ENCODE measurements around the gene EIF4B. TPM values are rescaled to one million over a fixed set of nuclear protein-coding genes. Genes with fewer than 3 reads are reported as not detected.

EIF4B gene
- total RNA-seq, 2 experiments from 2014 or later = 704 to 720 TPM

- peak; percentile 56 for DNase-seq
- Mint-ChIP-seq H3K27me3 (no peaks in the 10 kb centered on the region), H3K27ac (peak overlapping the region; percentile 88), H3K4me1 (peaks cover 22% of the 10 kb centered on the region), H3K4me3 (peak overlapping the region; percentile 74), H3K36me3 (peaks cover 4% of the 10 kb centered on the region), H3K9me3 (no peaks in the 10 kb centered on the region)
Measured at GRCh38 chr12:53078425-53079225, 72.4 kb downstream of the EIF4B start.

- peak within 1 kb of the TSS; percentile 88 for H3K27ac Mint-ChIP-seq
- peaks cover 4% of the 10 kb centered on the region for H3K36me3 Mint-ChIP-seq
- H3K4me1 Mint-ChIP-seq = peaks cover 22% of the 10 kb centered on the region
- no peaks in the 10 kb centered on the region for H3K9me3 Mint-ChIP-seq
- peak within 1 kb of the TSS; percentile 74 for H3K4me3 Mint-ChIP-seq
- peak; percentile 96 for DNase-seq
- no peaks in the 10 kb centered on the region for H3K27me3 Mint-ChIP-seq
Measured at GRCh38 chr12:53079226-53080117, 73.2 kb downstream of the EIF4B start, which contains the start of gene SPRYD3. Gene SPRYD3, minus strand, starts transcription at chr12:53079390. Its CDS starts 57 bp downstream, at chr12:53079333.

DNA sequence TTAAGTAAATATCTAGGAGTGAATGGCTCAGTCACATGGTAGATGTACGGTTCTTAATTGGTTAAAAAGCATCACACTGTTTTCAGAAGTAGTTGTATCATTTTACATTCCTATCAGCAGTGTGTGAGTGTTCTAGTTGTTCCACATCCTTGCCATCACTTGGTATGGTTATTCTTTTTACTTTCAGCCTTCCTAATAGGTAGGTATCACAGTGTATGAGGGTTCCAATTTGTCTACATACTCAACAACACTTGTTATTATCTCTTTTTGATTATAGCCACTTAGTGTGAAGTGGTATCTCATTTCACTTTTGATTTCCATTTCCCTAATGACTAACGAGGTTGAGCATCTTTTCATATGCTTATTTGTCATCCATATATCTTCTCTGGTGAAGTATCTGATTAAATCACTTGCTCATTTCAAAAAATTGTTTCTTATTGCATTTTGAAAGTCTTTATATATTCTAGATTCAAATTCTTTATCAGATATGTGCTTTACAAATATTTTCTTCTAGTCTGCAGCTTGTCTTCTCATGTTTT, 76.5 kb downstream of the EIF4B start:
- Mint-ChIP-seq H3K9me3 (no peaks in the 10 kb centered on the region), H3K4me1 (peaks cover 10% of the 10 kb centered on the region), H3K27ac (no peak overlapping the region), H3K4me3 (no peak overlapping the region), H3K36me3 (no peaks in the 10 kb centered on the region), H3K27me3 (no peaks in the 10 kb centered on the region)
- DNase-seq = no peak

- Mint-ChIP-seq H3K9me3 (no peaks in the 10 kb centered on the region), H3K4me1 (peaks cover 6% of the 10 kb centered on the region), H3K4me3 (no peak overlapping the region), H3K36me3 (no peaks in the 10 kb centered on the region), H3K27me3 (no peaks in the 10 kb centered on the region), H3K27ac (no peak overlapping the region)
- DNase-seq = no peak
Measured at GRCh38 chr12:53086361-53086760, 80.1 kb downstream of the EIF4B start.

GRCh38 chr12:53090105-53090504, 83.8 kb downstream of the EIF4B start:
- Mint-ChIP-seq H3K27me3 (no peaks in the 10 kb centered on the region), H3K27ac (no peak overlapping the region), H3K4me3 (no peak overlapping the region), H3K4me1 (peaks cover 2% of the 10 kb centered on the region), H3K36me3 (no peaks in the 10 kb centered on the region), H3K9me3 (no peaks in the 10 kb centered on the region)
- DNase-seq = no peak

GRCh38 chr12:53090554-53090953, 84.3 kb downstream of the EIF4B start:
- no peaks in the 10 kb centered on the region for H3K9me3 Mint-ChIP-seq
- H3K36me3 Mint-ChIP-seq = no peaks in the 10 kb centered on the region
- no peak for DNase-seq
- no peak overlapping the region for H3K4me3 Mint-ChIP-seq
- H3K27me3 Mint-ChIP-seq = no peaks in the 10 kb centered on the region
- no peak overlapping the region for H3K27ac Mint-ChIP-seq
- peaks cover 2% of the 10 kb centered on the region for H3K4me1 Mint-ChIP-seq

DNA sequence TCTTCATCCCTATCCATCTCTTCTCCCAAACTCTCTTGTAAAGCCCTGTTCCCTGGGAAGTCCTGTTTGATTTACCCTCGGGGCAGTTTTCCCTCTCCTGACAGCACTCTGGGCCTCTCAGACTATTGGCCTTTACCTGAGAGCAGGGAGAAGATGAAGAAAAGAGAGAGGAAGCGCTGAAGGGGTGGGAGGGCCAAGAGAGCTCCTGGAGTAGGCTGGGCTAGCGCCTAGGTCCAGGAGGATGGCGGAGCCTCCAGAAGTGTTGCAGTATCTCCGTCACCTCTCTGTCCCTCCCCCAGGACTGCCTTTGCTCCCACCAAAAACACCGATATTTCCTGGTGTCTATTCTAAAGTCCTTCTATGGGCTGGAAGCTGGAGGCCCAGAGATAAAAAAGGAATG, 85.5 kb downstream of the EIF4B start:
- Mint-ChIP-seq H3K27me3 (peaks cover under 1% of the 10 kb centered on the region), H3K9me3 (no peaks in the 10 kb centered on the region), H3K36me3 (no peaks in the 10 kb centered on the region), H3K4me3 (no peak overlapping the region), H3K4me1 (peaks cover 8% of the 10 kb centered on the region), H3K27ac (no peak overlapping the region)
- no peak for DNase-seq

Other genes with a start within 250 kb of the EIF4B start
- not detected for gene KRT76, start 229.1 kb upstream of the EIF4B start, total RNA-seq
- gene KRT3, start 210.3 kb upstream of the EIF4B start, total RNA-seq = not detected
- under 1 TPM in 1 of 2 experiments, not detected in 1; 0.22 TPM for gene KRT4, start 192.3 kb upstream of the EIF4B start, total RNA-seq
- gene KRT79, start 172.1 kb upstream of the EIF4B start, total RNA-seq = under 1 TPM; 0.95 to 0.96 TPM
- not detected for gene KRT78, start 157.5 kb upstream of the EIF4B start, total RNA-seq
- gene KRT8, start 101.4 kb upstream of the EIF4B start, total RNA-seq = under 1 TPM; 0.48 to 0.62 TPM
- gene KRT18, start 57.3 kb upstream of the EIF4B start, total RNA-seq = 1 to 10 TPM; 7.3 to 7.6 TPM
- 1 to 10 TPM; 1.5 to 2.6 TPM for gene TNS2, start 43.6 kb downstream of the EIF4B start, total RNA-seq
- 10 to 100 TPM; 23.5 to 25.7 TPM for gene SPRYD3, start 72.9 kb downstream of the EIF4B start, total RNA-seq
- gene IGFBP6, start 91.2 kb downstream of the EIF4B start, total RNA-seq = 1 to 10 TPM; 1.9 to 2.2 TPM
- 1 to 10 TPM; 3.1 to 3.8 TPM for gene SOAT2, start 97.0 kb downstream of the EIF4B start, total RNA-seq
- 10 to 100 TPM; 34.9 to 42.8 TPM for gene ZNF740, start 174.3 kb downstream of the EIF4B start, total RNA-seq
- gene CSAD, start 174.5 kb downstream of the EIF4B start, total RNA-seq = 10 to 100 TPM; 11.8 to 11.9 TPM
- gene ITGB7, start 200.8 kb downstream of the EIF4B start, total RNA-seq = 100 to 1,000 TPM; 102 to 105 TPM
- gene RARG, start 225.8 kb downstream of the EIF4B start, total RNA-seq = 10 to 100 TPM; 22.7 to 26.0 TPM